ENCODE measurements around the gene PANX2.
A peak's percentile ranks its signal among the peaks of the same experiment; 100 is the strongest.

The PANX2 gene

GRCh38 chr22:50173311-50173982 is 2.9 kb downstream of the PANX2 start:
- no peak for DNase-seq

- no peak for DNase-seq
Measured at GRCh38 chr22:50173983-50174355, 3.4 kb downstream of the PANX2 start.

- DNase-seq: no peak
Measured at GRCh38 chr22:50174382-50175190, 4.1 kb downstream of the PANX2 start.

- no peak for DNase-seq
Measured at GRCh38 chr22:50175191-50175461, 4.6 kb downstream of the PANX2 start.

GRCh38 chr22:50175921-50176849 is 5.7 kb downstream of the PANX2 start:
- no peak for DNase-seq

GRCh38 chr22:50176850-50177536 is 6.5 kb downstream of the PANX2 start:
- DNase-seq: no peak

- DNase-seq: no peak
Measured at GRCh38 chr22:50177537-50178470, 7.3 kb downstream of the PANX2 start.

- DNase-seq: no peak
Measured at GRCh38 chr22:50178471-50178864, 7.9 kb downstream of the PANX2 start.

- no peak for DNase-seq
Measured at GRCh38 chr22:50178871-50179869, 8.6 kb downstream of the PANX2 start.

GRCh38 chr22:50179937-50180726 is 9.6 kb downstream of the PANX2 start:
- no peak for DNase-seq

GRCh38 chr22:50180727-50181521 is 10.4 kb downstream of the PANX2 start:
- DNase-seq: no peak

GRCh38 chr22:50182176-50183081 is 11.9 kb downstream of the PANX2 start:
- DNase-seq: no peak

GRCh38 chr22:50183141-50183971 is 12.8 kb downstream of the PANX2 start:
- DNase-seq: no peak

GRCh38 chr22:50184004-50184901 is 13.7 kb downstream of the PANX2 start:
- DNase-seq: peak; percentile 35

GRCh38 chr22:50184902-50185374 is 14.4 kb downstream of the PANX2 start:
- no peak for DNase-seq
